Bronchial epithelial cell (primary cell): ENCODE measurements around the gene IL22RA1. TPM values are rescaled to one million over a fixed set of nuclear protein-coding genes. Genes with fewer than 3 reads are reported as not detected.

ENCODE experiments used
- DNase-seq: peaks from one replicate; pipeline ENCODE4 v3.0.0-alpha.2; 2010; ENCODE audit warnings: low read depth
- FAIRE-seq: peaks from 2 replicates; lab custom pipeline; 2011; peaks lifted over from hg19 to GRCh38; lab: Jason Lieb, UNC
- H3K27me3 ChIP-seq: 2 replicates; pipeline ENCODE4 v1.5.1; 2011; ENCODE audit warnings: low read length; ENCODE audit not compliant: control insufficient read depth, insufficient read depth
- H3K36me3 ChIP-seq: 2 replicates; pipeline ENCODE4 v1.5.1; 2011; ENCODE audit warnings: low read length; ENCODE audit not compliant: control insufficient read depth, insufficient read depth
- H3K4me3 ChIP-seq: 2 replicates; pipeline ENCODE4 v1.5.1; 2011; ENCODE audit warnings: mild to moderate bottlenecking, low read depth, low read length, control low read depth
- CTCF ChIP-seq: IDR thresholded peaks from 2 replicates; pipeline ENCODE4 v1.5.1; 2011; ENCODE audit warnings: mild to moderate bottlenecking, moderate library complexity, low read length, control low read depth, inconsistent platforms; ENCODE audit not compliant: insufficient read depth, severe bottlenecking
- total RNA-seq: library from RNA; depleted of rRNA; stranded (reverse); fragments of >200 nt; gene quantifications from 2 replicates; pipeline ENCODE4 v1.2.1, GENCODE V29; 2014

IL22RA1 gene
- total RNA-seq, 1 donor from 2014 or later = 0.26 TPM

GRCh38 chr1:24162201-24162600 is 19.3 kb upstream of the IL22RA1 start:
- H3K36me3 ChIP-seq = peaks cover 6% of the 10 kb centered on the region
- H3K27me3 ChIP-seq = no peaks in the 10 kb centered on the region
- DNase-seq = no peak
- H3K4me3 ChIP-seq = no peak overlapping the region
- TF ChIP-seq CTCF = no peak
- FAIRE-seq = no peak

- H3K36me3 ChIP-seq = peaks cover 10% of the 10 kb centered on the region
- peak; percentile 20 for DNase-seq
Observed at GRCh38 chr1:24161270-24161669, 18.3 kb upstream of the IL22RA1 start.

GRCh38 chr1:24159366-24159765 is 16.4 kb upstream of the IL22RA1 start:
- FAIRE-seq (no peak), DNase-seq (no peak)
- Histone ChIP-seq H3K27me3 (no peaks in the 10 kb centered on the region), H3K4me3 (no peak overlapping the region), H3K36me3 (peaks cover 10% of the 10 kb centered on the region)
- TF ChIP-seq CTCF = no peak

More at GRCh38 chr1:24161270-24161669, 18.3 kb upstream of the IL22RA1 start:
- TF ChIP-seq CTCF = no peak
- Histone ChIP-seq H3K4me3 (no peak overlapping the region), H3K27me3 (no peaks in the 10 kb centered on the region)
- FAIRE-seq = no peak

- DNase-seq = no peak
- Histone ChIP-seq H3K27me3 (no peaks in the 10 kb centered on the region), H3K36me3 (peaks cover 10% of the 10 kb centered on the region), H3K4me3 (no peak overlapping the region)
- FAIRE-seq = no peak
- TF ChIP-seq CTCF = peak; percentile 38
Observed at GRCh38 chr1:24157918-24158481, 15.1 kb upstream of the IL22RA1 start.

- no peak for DNase-seq
- TF ChIP-seq CTCF = no peak
- Histone ChIP-seq H3K4me3 (no peak overlapping the region), H3K27me3 (no peaks in the 10 kb centered on the region), H3K36me3 (peaks cover 10% of the 10 kb centered on the region)
- no peak for FAIRE-seq
Observed at GRCh38 chr1:24156542-24157260, 13.8 kb upstream of the IL22RA1 start.
